Smooth muscle cell (in vitro differentiated cells): Measurements from ENCODE around the gene UMOD. TPM values are rescaled to one million over a fixed set of nuclear protein-coding genes. Genes with fewer than 3 reads are reported as not detected.

Experiments used
- DNase-seq: peaks from one replicate; lab custom pipeline; 2025; ENCODE audit not compliant: unreplicated experiment; lab: John Stamatoyannopoulos, UW
- H2AFZ ChIP-seq: fragments of 200-600 bp; sonication (generic); 2 replicates; pipeline ENCODE4 v1.6.0; 2016; ENCODE audit warnings: antibody characterized with exemption, low read depth, mild to moderate bottlenecking
- H3F3A ChIP-seq: fragments of 200-600 bp; sonication (generic); 2 replicates; pipeline ENCODE4 v1.6.0; 2017; ENCODE audit warnings: antibody characterized with exemption, low read depth
- H3K27ac ChIP-seq: fragments of 200-600 bp; sonication (generic); 2 replicates; pipeline ENCODE4 v1.5.1; 2016; ENCODE audit warnings: low read depth, mild to moderate bottlenecking
- H3K27me3 ChIP-seq: fragments of 200-600 bp; sonication (generic); 2 replicates; pipeline ENCODE4 v1.6.1; 2016; ENCODE audit warnings: low read depth, mild to moderate bottlenecking
- H3K36me3 ChIP-seq: fragments of 200-600 bp; sonication (generic); 2 replicates; pipeline ENCODE4 v1.5.1; 2016; ENCODE audit warnings: low read depth
- H3K4me1 ChIP-seq: fragments of 200-600 bp; sonication (generic); 2 replicates; pipeline ENCODE4 v1.5.1; 2016; ENCODE audit warnings: low read depth
- H3K4me2 ChIP-seq: fragments of 200-600 bp; sonication (generic); 2 replicates; pipeline ENCODE4 v1.6.0; 2016; ENCODE audit warnings: mild to moderate bottlenecking
- H3K4me3 ChIP-seq: fragments of 200-600 bp; sonication (generic); 2 replicates; pipeline ENCODE4 v1.5.1; 2016; ENCODE audit warnings: mild to moderate bottlenecking
- H3K79me2 ChIP-seq: fragments of 200-600 bp; sonication (generic); 2 replicates; pipeline ENCODE4 v1.6.0; 2016; ENCODE audit warnings: low read depth, mild to moderate bottlenecking
- H3K9ac ChIP-seq: fragments of 200-600 bp; sonication (generic); 2 replicates; pipeline ENCODE4 v1.6.0; 2016; ENCODE audit warnings: low read depth
- H3K9me3 ChIP-seq: fragments of 200-600 bp; sonication (generic); replicated peaks from 2 replicates; pipeline ENCODE4 v1.5.1; 2016; ENCODE audit warnings: low read depth
- H4K20me1 ChIP-seq: fragments of 200-600 bp; sonication (generic); 2 replicates; pipeline ENCODE4 v1.6.0; 2016; ENCODE audit warnings: low read depth
- WGBS: methylation state at CpG from one replicate; pipeline ENCODE4 v1.1.7; 2016; ENCODE audit warnings: low lambda C conversion rate; 5-methylcytosine and 5-hydroxymethylcytosine counted together
- polyA plus RNA-seq: library from polyadenylated mRNA; unstranded; fragments of >200 nt; fragmentation: Nextera tagmentation; extraction: Ambion mirVana; gene quantifications from 2 replicates; pipeline ENCODE4 v1.2.1, GENCODE V29; 2016
- total RNA-seq: library from RNA; depleted of rRNA; stranded (reverse); fragments of >200 nt; gene quantifications from 2 replicates; pipeline ENCODE4 v1.2.3, GENCODE V29; 2014
- TF ChIP-seq, protein P1 (sequence below): fragments of 200-600 bp; sonication (generic); IDR thresholded peaks from 2 replicates; pipeline ENCODE4 v1.5.1; 2017; ENCODE audit warnings: borderline replicate concordance, mild to moderate bottlenecking, antibody characterized with exemption; ENCODE audit not compliant: insufficient read depth, poor library complexity, severe bottlenecking

UMOD gene
- total and polyA plus RNA-seq, 2 experiments from 2014 or later: not detected

DNA sequence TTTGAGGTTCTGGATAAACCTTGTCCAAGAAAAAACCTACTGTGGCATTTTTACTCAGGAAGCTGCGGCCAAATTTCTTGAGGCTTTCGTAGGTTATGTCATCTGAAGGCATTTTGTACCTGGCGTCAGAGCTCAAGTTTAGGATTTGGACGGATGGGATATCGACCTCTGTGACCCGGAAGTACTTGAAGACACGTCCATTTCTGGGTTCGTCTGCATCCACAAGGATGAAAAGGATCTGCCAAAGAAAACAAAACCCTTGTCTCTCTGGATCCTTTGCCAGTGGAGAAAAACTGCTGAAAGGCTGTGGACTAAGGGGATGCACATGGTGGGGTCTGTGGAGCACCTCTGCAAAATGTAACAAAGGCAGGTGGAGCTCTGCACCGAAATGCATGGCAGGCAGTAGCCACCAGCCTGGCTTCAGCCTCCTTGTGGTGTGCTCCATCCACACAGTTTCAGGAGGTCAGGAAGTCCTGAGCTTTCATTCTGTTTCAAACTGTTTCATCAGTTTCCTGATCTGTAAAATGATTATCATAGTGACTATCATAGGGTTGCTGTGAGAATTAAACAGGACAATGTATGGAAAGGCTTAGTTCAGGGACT lies 17.0 kb upstream of the UMOD start:
- DNase-seq: no peak
- no peaks in the 10 kb centered on the region for H3K27me3 ChIP-seq
- no peaks in the 10 kb centered on the region for H3K79me2 ChIP-seq
- no peak overlapping the region for H3K27ac ChIP-seq
- no peak overlapping the region for H3K9ac ChIP-seq
- no peaks in the 10 kb centered on the region for H3K9me3 ChIP-seq
- H4K20me1 ChIP-seq: no peaks in the 10 kb centered on the region
- TF ChIP-seq, protein P1, sequence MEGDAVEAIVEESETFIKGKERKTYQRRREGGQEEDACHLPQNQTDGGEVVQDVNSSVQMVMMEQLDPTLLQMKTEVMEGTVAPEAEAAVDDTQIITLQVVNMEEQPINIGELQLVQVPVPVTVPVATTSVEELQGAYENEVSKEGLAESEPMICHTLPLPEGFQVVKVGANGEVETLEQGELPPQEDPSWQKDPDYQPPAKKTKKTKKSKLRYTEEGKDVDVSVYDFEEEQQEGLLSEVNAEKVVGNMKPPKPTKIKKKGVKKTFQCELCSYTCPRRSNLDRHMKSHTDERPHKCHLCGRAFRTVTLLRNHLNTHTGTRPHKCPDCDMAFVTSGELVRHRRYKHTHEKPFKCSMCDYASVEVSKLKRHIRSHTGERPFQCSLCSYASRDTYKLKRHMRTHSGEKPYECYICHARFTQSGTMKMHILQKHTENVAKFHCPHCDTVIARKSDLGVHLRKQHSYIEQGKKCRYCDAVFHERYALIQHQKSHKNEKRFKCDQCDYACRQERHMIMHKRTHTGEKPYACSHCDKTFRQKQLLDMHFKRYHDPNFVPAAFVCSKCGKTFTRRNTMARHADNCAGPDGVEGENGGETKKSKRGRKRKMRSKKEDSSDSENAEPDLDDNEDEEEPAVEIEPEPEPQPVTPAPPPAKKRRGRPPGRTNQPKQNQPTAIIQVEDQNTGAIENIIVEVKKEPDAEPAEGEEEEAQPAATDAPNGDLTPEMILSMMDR: no peak
- WGBS: 87% methylated on average over 9 of the region's 9 CpGs
- H3F3A ChIP-seq: no peaks in the 10 kb centered on the region
- H3K36me3 ChIP-seq: no peaks in the 10 kb centered on the region
- no peak overlapping the region for H3K4me2 ChIP-seq
- H3K4me1 ChIP-seq: no peaks in the 10 kb centered on the region
- H3K4me3 ChIP-seq: no peak overlapping the region
- H2AFZ ChIP-seq: no peak overlapping the region

DNA sequence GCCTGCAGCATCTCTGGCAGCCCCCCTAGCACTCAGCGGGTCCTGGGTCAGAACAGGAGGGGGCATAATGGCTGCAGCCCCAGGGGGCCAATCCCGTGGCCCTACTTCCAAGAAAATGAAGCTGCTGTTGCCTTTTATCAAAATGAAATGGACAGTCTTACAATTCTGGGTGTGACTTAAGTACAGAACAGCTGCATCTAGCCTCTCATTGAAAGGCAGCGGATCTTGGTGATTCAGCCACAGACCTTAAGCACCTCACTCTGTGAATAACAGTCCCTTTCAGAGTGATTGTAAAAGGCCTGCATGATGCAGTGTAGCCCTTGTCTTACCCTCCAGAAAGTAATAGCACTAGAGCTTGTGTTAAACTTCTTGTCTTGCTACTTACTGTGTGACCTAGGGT lies 11.5 kb upstream of the UMOD start:
- TF ChIP-seq, protein P1: no peak
- Histone ChIP-seq H3K4me1 (no peaks in the 10 kb centered on the region), H2AFZ (no peak overlapping the region), H3F3A (no peaks in the 10 kb centered on the region), H3K9ac (no peak overlapping the region), H3K36me3 (no peaks in the 10 kb centered on the region), H3K27me3 (peaks cover 3% of the 10 kb centered on the region), H3K4me2 (no peak overlapping the region), H3K4me3 (no peak overlapping the region), H3K27ac (no peak overlapping the region), H3K9me3 (no peaks in the 10 kb centered on the region), H4K20me1 (no peaks in the 10 kb centered on the region), H3K79me2 (no peaks in the 10 kb centered on the region)
- no peak for DNase-seq
- 81% methylated on average over 3 of the region's 3 CpGs for WGBS

DNA sequence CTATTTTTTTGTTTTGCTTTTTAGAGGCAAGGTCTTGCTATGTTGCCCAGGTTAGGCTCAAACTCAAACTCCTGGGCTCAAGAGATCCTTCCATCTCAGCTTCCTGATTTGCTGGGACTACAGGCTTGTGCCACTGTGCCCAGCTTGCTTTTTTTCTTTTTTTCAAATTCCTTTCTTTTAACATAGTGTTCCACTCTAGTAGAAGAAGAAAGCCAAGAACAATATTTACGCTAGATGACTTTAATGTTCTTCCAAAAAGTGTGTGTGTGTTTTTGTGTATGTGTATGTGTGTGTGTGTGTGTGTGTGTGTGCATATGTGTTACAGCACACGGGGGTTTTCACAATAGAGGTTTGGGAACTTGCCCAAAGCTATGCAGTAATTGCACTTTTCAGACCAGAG lies 10.7 kb upstream of the UMOD start:
- Histone ChIP-seq H3K27ac (no peak overlapping the region), H3K27me3 (peaks cover 3% of the 10 kb centered on the region), H3K4me2 (no peak overlapping the region), H3K36me3 (no peaks in the 10 kb centered on the region), H3K79me2 (no peaks in the 10 kb centered on the region), H3K9ac (no peak overlapping the region), H4K20me1 (no peaks in the 10 kb centered on the region), H2AFZ (no peak overlapping the region), H3K9me3 (no peaks in the 10 kb centered on the region), H3K4me1 (no peaks in the 10 kb centered on the region), H3K4me3 (no peak overlapping the region), H3F3A (no peaks in the 10 kb centered on the region)
- TF ChIP-seq, protein P1: no peak
- no peak for DNase-seq
- 78% methylated on average over 2 of the region's 2 CpGs for WGBS

DNA sequence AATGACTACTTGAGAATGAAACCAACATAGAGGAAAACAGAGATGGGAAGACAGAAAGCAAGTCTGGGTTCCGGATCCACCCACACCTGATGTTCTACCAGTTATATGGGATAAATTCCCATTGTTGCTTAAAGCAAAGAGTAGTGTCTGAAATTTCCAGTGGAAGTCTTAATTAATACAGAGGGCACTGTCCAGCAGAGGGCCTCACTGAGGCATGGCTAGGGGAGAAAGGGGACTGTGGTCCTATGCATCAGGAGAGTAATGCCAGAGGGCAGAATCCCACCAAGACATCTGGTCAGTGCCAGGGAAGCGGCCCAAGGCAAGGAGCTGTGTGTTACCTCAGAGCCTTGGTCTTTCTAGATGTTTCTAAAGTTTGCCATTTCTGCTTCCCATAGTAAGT lies 7.5 kb upstream of the UMOD start:
- TF ChIP-seq, protein P1: peak; percentile 19

More for the DNA sequence above, 7.5 kb upstream of the UMOD start:
- H3K4me1 ChIP-seq: no peaks in the 10 kb centered on the region
- no peaks in the 10 kb centered on the region for H3K79me2 ChIP-seq
- 36% methylated on average over 2 of the region's 2 CpGs for WGBS
- no peak overlapping the region for H3K9ac ChIP-seq
- no peaks in the 10 kb centered on the region for H3K36me3 ChIP-seq
- peaks cover 3% of the 10 kb centered on the region for H3K27me3 ChIP-seq
- H3K4me3 ChIP-seq: no peak overlapping the region
- no peak for DNase-seq
- no peak overlapping the region for H2AFZ ChIP-seq
- no peaks in the 10 kb centered on the region for H4K20me1 ChIP-seq
- no peaks in the 10 kb centered on the region for H3K9me3 ChIP-seq
- H3K4me2 ChIP-seq: no peak overlapping the region
- H3K27ac ChIP-seq: no peak overlapping the region
- no peaks in the 10 kb centered on the region for H3F3A ChIP-seq
